Raji (cell line): ENCODE measurements around the gene SCAANT1.

Experiments used
- POLR2A ChIP-seq: IDR thresholded peaks from 2 replicates; pipeline ENCODE4 v1.6.1; 2011; ENCODE audit warnings: low read depth, low read length, control low read depth; ENCODE audit not compliant: insufficient read depth

The SCAANT1 gene

DNA sequence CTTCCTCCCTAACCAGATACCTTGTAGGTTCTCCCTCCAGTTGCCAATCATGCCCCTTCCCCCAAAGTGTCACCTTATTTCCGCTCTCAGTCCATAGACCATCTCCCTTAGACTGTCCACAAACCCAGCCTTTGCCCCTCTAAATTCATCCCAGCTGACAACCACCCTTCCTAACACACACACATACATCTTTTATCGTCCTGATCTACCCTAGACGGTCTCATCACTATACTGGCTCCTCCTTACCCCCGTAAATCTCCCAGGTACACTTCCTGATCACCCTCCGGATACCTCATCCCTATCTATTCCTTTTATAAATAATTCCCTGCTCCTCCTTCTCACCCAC is 49.4 kb downstream of the SCAANT1 start:
- no peak for TF ChIP-seq POLR2A
